ENCODE data around the gene LARP1B.

GRCh38 chr4:128225148-128225547 is 164.0 kb downstream of the LARP1B start:
- TF ChIP-seq CTCF (IDR thresholded peaks at IDR 0.05) (no peak), EZH2 (IDR thresholded peaks at IDR 0.05; ENCODE audit: borderline replicate concordance, insufficient read depth, low read depth, low read length, poor library complexity, severe bottlenecking) (no peak)

Measured in B cell (primary cell).